Measurements from ENCODE around the gene SLC37A2.

DNA sequence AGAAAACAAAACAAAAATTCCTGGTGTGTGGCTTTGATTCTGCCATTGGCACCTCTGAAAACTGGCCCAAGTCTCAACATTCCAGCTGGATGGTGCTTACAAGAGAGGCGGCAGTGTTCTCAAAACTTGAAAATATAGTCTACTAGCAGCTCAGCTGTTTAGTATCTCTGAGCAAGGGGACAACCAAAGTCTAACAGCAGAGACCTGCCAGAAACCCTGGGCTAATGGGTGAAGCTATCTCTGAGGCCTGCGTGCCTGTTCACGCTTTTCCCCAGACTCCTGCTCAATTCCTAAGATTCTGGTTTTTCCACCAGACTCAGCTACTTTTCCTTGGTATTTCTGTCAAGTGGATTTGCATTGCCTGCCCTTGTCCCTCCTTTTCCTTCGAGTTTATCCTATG is 30.4 kb downstream of the SLC37A2 start:
- TF ChIP-seq, protein P1, sequence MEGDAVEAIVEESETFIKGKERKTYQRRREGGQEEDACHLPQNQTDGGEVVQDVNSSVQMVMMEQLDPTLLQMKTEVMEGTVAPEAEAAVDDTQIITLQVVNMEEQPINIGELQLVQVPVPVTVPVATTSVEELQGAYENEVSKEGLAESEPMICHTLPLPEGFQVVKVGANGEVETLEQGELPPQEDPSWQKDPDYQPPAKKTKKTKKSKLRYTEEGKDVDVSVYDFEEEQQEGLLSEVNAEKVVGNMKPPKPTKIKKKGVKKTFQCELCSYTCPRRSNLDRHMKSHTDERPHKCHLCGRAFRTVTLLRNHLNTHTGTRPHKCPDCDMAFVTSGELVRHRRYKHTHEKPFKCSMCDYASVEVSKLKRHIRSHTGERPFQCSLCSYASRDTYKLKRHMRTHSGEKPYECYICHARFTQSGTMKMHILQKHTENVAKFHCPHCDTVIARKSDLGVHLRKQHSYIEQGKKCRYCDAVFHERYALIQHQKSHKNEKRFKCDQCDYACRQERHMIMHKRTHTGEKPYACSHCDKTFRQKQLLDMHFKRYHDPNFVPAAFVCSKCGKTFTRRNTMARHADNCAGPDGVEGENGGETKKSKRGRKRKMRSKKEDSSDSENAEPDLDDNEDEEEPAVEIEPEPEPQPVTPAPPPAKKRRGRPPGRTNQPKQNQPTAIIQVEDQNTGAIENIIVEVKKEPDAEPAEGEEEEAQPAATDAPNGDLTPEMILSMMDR (IDR thresholded peaks at IDR 0.05) = no peak
- no peak for TF ChIP-seq POLR2A (IDR thresholded peaks at IDR 0.05)
- TF ChIP-seq EP300 (IDR thresholded peaks at IDR 0.05) = no peak
